ENCODE results near the gene PRXL2B.
"Not testable (repeated sequence)": the region's sequence is repeated elsewhere in the genome, so short reads cannot be mapped to it uniquely, and the experiment has no call there.

PRXL2B gene

DNA sequence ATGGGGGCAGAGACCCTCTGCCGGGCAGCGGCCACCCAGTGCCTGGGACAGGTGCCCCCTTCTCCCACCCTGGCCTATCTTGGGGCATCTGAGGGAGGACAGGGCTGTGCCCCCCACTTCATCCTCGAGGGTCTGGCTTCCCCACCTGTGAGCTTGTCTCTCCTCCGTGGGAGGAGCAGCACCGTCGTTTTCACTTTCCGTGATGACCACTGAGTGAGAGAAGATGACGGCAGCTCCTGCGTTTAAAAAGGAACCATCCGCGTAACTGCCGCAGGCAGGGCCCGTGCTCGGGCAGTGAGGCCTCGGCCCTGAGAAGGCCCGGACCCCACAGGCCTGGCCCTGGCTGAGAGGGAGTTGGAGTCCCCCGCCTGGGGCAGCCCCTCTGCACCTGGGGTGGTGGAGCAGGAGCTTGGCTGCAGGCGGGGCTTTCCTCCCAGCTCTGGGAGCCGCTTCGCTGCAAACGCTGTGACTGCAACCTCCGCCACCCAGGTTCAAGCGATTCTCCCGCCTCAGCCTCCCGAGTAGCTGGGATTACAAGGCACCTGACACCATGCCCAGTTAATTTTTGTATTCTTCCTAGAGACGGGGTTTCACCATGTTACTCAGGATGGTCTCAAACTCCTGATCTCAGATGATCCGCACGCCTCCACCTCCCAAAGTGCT is 37.1 kb upstream of the PRXL2B start:
- Histone ChIP-seq H3K27ac (peak overlapping the region; percentile 79 to 100 (median 94)), H3K4me3 (peak overlapping the region in 1 of 7 experiments; percentile 58)

DNA sequence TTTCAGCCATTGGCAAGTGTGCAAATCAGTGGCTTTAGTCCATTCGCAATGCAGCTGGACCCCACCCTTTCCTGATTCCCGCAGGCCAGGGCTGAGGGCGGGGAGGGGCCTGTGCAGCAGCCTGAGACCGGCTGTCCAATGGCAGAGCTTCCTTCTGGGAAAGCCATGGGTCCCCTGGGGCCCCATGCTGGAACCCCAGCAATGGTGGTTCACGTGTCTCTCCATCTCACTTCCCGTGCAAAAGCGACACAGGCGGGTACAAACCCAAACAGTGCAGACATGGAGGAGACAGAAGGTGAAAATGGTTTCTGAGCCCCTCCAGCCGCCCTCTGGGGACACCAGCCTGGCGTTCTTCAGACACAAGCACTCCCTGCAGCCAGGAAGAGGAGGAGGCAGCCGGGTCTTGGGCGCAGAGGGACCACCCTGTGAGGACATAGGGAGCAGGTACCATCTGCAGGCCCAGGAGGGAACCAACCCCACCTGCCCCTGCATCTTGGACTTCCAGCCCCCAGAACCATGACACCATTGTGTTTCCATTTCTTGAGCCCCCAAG is 36.2 kb upstream of the PRXL2B start:
- peak overlapping the region in 6 of 21 experiments; percentile 15 to 97 (median 61) for H3K27ac ChIP-seq
- not testable (repeated sequence) for H3K4me3 ChIP-seq

DNA sequence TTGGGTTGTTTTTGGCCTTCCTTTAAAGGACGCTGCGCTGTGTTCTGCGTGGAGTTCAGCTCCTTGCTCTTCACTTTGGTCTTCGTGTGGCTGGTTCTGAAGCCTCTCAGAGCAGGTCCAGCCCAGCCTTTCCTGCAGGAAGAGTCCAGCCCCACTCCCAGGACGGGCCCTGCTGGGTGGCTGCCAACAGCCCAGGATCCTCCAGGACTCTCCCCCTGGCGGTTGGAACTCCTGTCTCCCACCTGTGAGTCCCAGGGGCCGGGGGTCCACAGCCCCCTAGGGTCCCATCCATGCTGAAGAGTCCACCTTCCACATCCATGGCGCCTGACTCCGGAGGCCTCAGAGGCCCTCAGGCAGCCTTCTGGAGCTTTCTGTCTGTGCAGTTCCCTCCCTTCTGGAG is 35.0 kb upstream of the PRXL2B start:
- H3K4me3 ChIP-seq, H3K27ac ChIP-seq: not testable (repeated sequence)

DNA sequence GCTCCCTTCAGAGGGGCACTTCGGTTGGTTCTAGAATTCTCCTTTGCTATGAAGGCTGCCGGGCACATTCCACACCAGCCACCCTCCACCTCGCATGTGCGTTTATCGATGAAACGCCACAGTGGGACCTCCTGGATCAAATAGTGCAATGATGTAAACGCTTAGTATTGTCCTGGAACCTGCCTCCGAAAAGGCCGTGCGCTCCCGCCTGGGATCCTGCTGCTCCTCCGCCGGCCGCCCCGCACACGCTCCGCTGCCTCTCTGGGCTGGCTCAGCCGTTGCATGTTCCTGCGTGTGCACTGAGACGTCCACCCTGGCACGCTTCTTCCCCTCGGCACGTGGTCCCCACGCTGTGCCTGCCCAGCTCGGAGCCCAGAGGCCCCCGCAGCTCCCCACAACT is 34.4 kb upstream of the PRXL2B start:
- no peak overlapping the region for H3K4me3 ChIP-seq
- H3K27ac ChIP-seq = no peak overlapping the region

DNA sequence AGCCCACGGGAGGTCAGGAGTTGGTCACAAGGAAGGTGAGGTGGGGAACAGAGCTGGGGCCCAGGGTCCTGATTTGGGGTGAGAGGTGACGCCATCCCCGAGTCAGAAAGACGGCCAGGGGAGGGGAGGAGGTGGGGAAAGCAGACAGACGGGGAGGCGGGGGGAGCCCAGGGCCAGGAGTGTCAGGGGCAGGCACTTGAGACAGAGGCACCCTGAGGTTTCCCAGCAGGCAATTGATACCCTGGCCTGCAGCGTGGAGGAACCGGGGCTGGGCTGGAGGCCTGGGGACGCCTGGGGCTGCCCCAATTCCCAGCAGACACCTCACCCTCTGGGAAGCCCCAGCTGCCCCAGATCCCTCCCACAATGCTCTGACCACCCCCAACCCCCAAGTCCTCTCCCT is 33.5 kb upstream of the PRXL2B start:
- not testable (repeated sequence) for H3K27ac ChIP-seq, H3K4me3 ChIP-seq

DNA sequence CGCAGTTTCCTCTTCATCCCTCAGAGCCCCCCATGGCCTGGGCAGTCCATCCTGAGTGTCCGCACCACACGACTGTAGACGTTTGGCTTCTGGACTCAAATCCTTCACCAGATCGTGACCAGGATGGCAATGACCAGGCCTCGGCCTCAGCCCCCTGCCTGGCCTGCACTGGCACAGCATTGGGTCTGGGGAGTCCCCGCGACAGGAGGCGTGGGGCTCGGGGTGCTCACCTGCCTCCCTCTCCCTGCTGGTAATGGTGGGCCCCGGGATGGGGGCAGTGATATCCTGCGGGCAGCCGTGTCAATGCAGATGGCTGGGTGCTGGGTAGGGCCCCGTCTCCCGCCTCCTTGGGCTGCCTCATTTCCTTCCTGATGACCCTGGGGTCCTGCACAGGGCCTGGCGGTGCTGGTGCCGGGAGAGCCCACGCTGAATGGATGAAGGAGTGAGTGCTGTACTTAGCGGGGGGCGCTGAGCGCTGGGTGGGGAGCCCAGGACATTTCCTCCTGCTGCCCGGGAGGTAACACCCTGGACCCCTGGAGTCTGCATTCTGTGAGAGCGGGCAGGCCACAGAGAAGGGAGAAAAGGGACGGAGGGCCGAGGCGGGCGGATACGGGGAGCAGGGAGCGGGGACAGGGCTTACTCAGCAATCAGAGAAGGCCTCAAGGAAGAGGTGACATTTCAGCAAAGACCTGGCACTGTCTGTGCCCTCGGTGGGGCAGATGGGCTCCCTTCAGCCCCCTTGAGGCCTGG is 32.5 kb upstream of the PRXL2B start:
- Histone ChIP-seq H3K27ac (peak overlapping the region in 9 of 21 experiments; percentile 26 to 100 (median 90)), H3K4me3 (no peak overlapping the region)

DNA sequence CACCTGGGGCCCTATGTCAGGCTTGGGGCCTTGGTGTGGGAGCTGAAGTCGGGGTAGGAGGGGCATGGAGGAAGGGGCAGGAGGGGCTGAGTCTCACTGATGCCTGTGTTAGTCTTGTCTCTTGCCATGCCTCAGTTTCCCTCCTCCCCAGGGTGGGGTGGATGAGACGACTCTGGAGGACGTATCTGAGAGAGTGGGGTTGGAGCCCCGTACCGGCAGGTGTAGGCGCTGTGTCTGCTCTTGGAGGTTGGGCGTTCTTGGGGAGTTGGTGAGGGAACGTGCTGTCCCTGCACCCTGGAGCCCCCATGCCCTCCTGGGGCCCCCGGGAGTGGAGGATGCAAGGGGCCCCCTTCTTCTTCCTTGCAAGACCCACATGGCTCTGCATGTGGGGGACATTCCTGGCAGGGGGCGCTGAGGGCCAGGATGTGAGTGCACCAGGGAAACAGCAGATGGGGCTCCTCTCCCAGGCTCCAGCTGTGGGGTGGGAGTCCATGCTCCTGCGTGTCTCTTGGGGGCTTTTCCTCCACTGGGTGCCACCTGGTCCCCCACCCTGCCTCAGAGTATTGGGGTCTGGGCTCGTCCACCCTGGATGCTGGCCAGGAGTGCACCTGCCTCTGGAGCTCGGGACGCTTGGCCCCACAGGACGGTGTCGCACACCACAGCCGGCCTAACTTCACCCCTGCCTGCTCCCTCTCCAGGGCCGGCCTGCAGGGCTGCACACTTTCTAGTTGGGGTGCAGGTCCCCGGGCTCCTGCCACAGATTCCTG is 31.8 kb upstream of the PRXL2B start:
- Histone ChIP-seq H3K27ac (peak overlapping the region; percentile 47 to 100 (median 95)), H3K4me3 (peak overlapping the region in 5 of 7 experiments; percentile 39 to 88 (median 55))

DNA sequence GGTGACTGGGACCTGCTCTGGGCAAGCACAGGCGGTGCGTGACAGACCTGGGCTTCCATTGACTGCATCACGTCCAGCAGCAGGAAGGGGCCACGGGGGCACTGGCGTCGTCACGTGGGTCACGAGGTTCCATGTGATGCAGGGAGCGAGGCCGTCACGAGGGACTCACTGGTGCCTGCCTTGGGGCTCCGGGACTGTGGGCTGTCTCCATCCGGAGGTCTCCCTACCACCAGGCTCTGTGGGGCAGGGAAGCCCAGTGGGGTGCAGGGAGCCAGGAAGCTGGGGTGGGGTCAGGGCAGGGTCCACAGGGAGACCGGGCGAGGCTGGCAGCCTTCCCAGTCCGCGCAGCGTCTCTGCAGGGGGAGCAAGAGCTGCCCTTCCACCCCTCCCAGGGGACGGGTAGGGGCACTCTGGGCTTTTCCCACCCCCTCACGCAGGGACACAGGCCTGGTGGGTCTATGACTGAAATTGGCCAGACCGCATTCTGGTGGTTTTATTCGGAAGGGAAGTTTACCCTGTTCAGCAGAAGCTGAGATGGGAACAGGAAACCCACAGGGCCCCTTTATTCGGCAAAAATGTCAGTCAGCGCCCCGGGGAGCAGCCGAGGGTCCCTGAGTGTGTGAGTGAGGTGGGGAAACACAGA is 30.8 kb upstream of the PRXL2B start:
- H3K27ac ChIP-seq = peak overlapping the region; percentile 81 to 100 (median 95)

DNA sequence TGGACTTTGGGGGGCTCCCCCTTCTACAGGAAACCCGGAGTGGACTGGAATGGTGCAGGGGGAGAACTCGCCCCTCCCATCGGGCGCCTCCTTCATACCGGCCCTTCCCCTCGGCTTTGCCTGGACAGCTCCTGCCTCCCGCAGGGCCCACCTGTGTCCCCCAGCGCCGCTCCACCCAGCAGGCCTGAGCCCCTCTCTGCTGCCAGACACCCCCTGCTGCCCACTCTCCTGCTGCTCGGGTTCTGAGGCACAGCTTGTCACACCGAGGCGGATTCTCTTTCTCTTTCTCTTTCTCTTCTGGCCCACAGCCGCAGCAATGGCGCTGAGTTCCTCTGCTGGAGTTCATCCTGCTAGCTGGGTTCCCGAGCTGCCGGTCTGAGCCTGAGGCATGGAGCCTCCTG is 30.3 kb upstream of the PRXL2B start, which contains the start of gene TNFRSF14:
Gene TNFRSF14 (plus strand): TSS at position 95 of the 401 bp plus-strand sequence. CDS start 294 bp downstream, at position 389.
- Histone ChIP-seq H3K27ac (peak within 1 kb of the TSS; percentile 81 to 100 (median 95)), H3K4me3 (peak within 1 kb of the TSS; percentile 39 to 88 (median 58))

More for the DNA sequence above, 30.8 kb upstream of the PRXL2B start:
- H3K4me3 ChIP-seq = peak overlapping the region; percentile 39 to 88 (median 58)

DNA sequence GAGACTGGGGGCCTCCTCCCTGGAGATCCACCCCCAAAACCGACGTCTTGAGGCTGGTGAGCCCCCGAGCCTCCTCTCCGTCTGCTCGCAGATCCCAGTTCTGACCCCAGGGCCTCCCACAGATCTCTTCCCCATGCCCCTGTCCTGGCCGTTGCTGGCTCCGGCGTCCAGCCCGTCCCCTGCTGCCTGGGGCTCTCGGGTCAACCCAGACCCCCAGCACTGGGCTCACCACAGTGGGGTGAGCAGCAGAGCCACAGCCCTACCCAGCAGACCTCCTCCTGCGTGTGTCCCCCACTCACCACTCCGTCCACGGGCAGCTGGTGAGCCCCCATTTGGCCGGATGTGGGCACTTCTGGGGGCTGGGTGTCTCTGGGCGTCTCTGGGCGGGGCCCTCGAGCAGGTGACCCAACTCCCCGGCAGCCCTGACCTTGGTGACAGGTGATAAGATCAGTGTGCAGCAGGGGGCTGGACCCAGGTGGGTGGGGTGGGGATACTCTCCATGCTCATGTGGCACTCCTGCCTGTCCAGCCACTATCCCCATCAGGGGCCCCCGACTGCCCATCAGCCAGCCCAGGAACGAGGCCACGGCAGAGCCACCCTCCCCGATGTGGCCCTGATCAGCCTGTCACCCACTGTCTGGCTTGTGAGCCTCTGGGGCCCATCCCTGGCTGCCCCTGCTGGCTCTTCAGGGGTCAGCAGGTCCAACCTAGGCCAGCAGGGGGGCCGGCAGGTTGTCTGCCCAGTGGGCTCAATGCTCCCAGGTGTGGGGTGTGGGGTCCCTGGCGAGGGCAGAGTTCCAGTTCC is 29.7 kb upstream of the PRXL2B start:
- H3K27ac ChIP-seq = peak overlapping the region; percentile 81 to 100 (median 95)
- peak overlapping the region; percentile 39 to 88 (median 58) for H3K4me3 ChIP-seq

DNA sequence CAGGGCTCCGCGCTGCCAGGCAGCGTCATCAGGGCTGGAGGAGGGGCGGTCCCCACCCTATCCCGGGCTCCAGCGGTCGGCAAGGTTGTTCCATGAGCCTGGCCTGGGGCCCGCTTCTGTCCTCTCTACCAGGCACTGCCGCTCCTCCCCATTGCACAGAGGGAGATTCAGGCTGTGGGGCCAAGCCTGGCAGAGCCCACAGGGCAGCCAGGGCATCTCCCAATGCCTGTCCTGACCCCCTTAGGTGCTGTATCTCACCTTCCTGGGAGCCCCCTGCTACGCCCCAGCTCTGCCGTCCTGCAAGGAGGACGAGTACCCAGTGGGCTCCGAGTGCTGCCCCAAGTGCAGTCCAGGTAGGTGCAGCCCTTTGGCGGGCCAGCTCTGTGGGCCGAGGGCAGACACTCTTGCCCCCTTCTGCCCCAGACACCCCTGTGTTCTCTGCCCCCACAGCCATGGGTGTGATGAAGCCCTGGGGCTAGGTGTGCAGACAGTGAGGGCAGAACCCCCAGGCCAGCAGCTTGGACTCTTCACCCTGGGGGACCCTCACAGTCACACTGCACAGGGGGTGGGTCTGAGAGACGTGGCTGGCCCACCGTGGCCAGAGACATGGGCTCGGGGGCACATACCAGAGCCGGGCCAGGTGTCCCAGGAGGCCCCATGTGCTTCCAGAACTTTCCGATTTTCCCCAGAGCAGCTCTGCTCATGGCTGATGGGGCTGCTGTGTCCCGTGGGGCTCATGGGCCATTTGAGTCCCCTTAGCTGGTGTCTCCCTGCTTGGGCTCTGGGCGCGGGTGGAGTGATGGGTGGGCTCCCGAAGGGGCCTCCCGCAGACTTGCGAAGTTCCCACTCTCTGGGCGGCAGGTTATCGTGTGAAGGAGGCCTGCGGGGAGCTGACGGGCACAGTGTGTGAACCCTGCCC is 28.8 kb upstream of the PRXL2B start:
- Histone ChIP-seq H3K27ac (peak overlapping the region; percentile 81 to 100 (median 95)), H3K4me3 (peak overlapping the region; percentile 39 to 88 (median 58))

DNA sequence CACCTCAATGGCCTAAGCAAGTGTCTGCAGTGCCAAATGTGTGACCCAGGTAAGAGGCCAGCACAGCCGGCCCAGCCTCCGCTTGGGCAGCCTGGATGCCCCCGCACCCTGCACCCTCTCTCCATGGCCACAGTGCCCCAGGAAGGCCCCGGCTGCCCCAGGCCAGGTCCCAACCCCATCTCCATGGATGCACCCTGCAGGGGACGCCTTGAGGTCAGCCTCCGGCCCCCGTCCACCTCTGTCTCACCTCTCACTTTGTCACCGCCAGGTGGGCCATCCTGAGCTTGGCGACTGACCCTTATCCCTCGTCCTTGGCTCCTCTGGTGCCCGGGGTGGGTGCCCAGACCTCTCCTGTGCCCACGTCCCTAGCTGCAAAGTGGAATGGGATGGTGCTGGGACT is 28.2 kb upstream of the PRXL2B start:
- no peak overlapping the region for H3K4me3 ChIP-seq
- H3K27ac ChIP-seq = peak overlapping the region in 2 of 21 experiments; percentile 95 to 96

DNA sequence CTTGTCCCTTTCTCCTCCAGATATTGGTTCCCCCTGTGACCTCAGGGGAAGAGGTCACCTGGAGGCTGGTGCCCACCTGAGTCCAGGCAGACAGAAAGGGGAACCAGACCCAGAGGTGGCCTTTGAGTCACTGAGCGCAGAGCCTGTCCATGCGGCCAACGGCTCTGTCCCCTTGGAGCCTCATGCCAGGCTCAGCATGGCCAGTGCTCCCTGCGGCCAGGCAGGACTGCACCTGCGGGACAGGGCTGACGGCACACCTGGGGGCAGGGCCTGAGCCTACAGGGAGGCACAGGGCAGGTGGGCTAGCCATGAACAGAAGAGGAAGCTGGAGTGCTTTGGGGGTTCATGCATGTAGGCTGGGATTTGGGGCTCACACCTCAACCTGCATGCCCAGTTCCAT is 27.7 kb upstream of the PRXL2B start:
- Histone ChIP-seq H3K4me3 (no peak overlapping the region), H3K27ac (no peak overlapping the region)

DNA sequence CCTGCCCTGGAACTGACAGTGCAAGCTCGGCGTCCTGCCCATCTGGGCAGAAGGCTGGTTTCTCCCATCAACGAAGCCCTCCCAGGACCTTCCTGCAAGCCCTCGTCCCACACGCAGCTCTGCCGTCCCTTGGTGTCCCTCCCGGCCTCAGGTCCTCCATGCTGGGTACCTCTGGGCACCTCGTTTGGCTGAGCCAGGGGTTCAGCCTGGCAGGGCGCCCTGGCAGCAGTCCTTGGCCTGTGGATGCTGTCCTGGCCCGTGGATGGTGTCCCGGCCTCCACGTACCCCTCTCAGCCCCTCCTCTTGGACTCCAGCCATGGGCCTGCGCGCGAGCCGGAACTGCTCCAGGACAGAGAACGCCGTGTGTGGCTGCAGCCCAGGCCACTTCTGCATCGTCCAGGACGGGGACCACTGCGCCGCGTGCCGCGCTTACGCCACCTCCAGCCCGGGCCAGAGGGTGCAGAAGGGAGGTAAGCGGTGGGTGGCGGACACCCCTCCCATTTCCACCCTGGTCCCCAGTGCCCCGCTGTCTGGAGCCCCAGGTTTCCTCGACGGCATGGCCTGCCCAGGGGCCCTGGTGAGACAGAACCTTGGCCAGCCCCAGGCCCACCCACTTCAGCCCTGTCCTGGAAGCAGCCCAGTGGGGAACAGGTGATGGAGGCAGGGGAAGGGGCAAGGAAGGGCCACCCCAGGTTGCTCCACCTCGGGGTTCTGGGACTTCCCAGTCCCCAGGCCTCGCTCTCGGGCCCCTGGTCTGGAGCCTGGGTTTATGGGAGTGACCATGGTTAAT is 26.9 kb upstream of the PRXL2B start:
- no peak overlapping the region for H3K27ac ChIP-seq

DNA sequence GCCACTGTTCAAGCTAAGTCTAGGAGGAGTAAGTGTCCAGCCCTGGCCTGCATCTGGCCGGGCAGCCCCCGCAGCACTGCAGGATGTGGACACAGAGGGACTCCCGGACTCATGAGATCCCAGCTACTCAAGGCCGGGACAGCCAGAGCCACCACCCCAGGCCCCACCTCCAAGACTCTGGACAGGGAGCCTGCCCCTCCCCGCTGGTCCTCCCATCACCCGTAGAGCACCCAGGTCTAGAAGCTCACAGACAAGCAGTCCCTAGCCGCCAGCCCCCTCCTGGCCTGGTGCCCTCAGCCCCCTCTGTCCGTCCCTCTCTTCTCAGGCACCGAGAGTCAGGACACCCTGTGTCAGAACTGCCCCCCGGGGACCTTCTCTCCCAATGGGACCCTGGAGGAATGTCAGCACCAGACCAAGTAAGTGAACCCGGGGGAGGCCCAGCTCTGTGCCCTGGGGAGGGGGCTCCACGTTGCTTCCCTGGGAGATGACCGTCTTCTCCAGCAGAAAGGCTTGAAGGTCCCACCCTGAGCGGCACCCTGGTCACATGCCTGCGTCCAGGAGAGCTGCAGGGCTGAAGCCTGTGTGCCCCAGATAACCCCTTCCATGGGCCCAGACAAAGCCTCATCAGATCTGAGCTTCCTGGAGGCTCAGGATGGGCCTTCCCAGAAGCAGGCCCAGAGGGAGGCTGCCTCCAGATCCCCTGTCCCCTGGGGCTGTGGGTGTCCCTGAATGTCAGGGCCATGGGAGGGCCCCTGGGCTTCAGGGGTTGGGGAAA is 26.1 kb upstream of the PRXL2B start:
- Histone ChIP-seq H3K4me3 (no peak overlapping the region), H3K27ac (no peak overlapping the region)

More for the DNA sequence above, 26.9 kb upstream of the PRXL2B start:
- H3K4me3 ChIP-seq = no peak overlapping the region

DNA sequence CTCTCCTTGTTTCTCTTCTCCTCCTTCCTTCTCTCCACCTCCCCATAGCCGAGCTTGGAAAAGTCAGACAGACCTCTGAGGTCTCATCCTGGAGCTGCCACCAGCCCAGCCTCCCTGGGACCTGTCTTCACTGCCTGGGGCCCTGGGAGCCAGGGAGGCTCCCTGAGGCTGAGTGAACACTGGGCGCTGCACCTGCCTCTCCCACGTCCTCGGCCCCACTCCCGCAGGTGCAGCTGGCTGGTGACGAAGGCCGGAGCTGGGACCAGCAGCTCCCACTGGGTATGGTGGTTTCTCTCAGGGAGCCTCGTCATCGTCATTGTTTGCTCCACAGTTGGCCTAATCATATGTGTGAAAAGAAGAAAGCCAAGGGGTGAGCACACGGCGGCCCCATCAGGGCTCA is 25.1 kb upstream of the PRXL2B start:
- H3K4me3 ChIP-seq = no peak overlapping the region

More for the DNA sequence above, 25.1 kb upstream of the PRXL2B start:
- H3K27ac ChIP-seq = no peak overlapping the region
